IMR-90 (cell line): ENCODE results near the gene TESK2.

Source experiments
- BHLHE40 ChIP-seq: fragments of 150-350 bp; IDR thresholded peaks from 2 replicates; pipeline ENCODE4 v1.6.1; 2016; ENCODE audit warnings: mild to moderate bottlenecking, low read depth, low read length
- POLR2A ChIP-seq: IDR thresholded peaks from 2 replicates; pipeline ENCODE4 v1.6.1; 2012; ENCODE audit warnings: mild to moderate bottlenecking, low read depth, low read length
- RCOR1 ChIP-seq: IDR thresholded peaks from 2 replicates; pipeline ENCODE4 v1.6.1; 2012; ENCODE audit warnings: mild to moderate bottlenecking, low read length, improper control_type of control experiment; ENCODE audit not compliant: insufficient replicate concordance
- TF ChIP-seq, protein P1 (sequence below): conservative IDR thresholded peaks from 2 replicates; pipeline ENCODE4 v1.5.1; 2012; ENCODE audit warnings: mild to moderate bottlenecking, low read depth, low read length, improper control_type of control experiment
- TF ChIP-seq, protein P2 (sequence below): fragments of 150-350 bp; IDR thresholded peaks from 2 replicates; pipeline ENCODE4 v1.6.1; 2017; ENCODE audit warnings: mild to moderate bottlenecking, antibody characterized with exemption, low read length, low read depth

DNA sequence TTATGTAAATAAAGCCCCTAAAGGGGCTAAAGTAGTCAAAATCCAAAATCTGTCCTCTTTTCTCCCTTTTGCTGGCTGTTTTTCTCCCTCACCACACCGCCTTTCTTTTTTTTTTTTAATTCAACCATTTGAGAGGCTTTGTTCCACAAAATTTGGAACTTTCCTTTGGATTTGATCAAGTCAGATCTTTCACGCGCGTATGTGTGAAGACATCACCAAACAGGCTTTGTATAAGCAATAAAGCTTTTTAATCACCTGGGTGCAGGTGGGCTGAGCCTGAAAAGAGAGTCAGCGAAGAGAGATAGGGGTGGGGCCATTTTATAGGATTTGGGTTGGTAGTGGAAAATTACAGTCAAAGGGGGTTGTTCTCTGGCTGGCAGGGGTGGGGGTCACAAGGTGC, 169.5 kb downstream of the TESK2 start:
- TF ChIP-seq BHLHE40 = no peak
- TF ChIP-seq, protein P1, sequence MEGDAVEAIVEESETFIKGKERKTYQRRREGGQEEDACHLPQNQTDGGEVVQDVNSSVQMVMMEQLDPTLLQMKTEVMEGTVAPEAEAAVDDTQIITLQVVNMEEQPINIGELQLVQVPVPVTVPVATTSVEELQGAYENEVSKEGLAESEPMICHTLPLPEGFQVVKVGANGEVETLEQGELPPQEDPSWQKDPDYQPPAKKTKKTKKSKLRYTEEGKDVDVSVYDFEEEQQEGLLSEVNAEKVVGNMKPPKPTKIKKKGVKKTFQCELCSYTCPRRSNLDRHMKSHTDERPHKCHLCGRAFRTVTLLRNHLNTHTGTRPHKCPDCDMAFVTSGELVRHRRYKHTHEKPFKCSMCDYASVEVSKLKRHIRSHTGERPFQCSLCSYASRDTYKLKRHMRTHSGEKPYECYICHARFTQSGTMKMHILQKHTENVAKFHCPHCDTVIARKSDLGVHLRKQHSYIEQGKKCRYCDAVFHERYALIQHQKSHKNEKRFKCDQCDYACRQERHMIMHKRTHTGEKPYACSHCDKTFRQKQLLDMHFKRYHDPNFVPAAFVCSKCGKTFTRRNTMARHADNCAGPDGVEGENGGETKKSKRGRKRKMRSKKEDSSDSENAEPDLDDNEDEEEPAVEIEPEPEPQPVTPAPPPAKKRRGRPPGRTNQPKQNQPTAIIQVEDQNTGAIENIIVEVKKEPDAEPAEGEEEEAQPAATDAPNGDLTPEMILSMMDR = no peak
- no peak for TF ChIP-seq POLR2A
- no peak for TF ChIP-seq RCOR1
- TF ChIP-seq, protein P2, sequence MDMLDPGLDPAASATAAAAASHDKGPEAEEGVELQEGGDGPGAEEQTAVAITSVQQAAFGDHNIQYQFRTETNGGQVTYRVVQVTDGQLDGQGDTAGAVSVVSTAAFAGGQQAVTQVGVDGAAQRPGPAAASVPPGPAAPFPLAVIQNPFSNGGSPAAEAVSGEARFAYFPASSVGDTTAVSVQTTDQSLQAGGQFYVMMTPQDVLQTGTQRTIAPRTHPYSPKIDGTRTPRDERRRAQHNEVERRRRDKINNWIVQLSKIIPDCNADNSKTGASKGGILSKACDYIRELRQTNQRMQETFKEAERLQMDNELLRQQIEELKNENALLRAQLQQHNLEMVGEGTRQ = no peak
